H1 (cell line): ENCODE data around the gene WDFY4. TPM values are rescaled to one million over a fixed set of nuclear protein-coding genes. Genes with fewer than 3 reads are reported as not detected.

Source experiments
- CTCF ChIA-PET: fragments of 300-600 bp; sonication (Branson Sonifier 250); formaldehyde crosslinking; loops from one replicate; lab custom pipeline; 2021; ENCODE audit not compliant: partially characterized antibody; lab: Charles Lee
- POLR2A ChIA-PET: fragments of 300-600 bp; sonication (Branson Sonifier 250); formaldehyde crosslinking; loops from one replicate; lab custom pipeline; 2021; ENCODE audit warnings: inconsistent platforms; ENCODE audit not compliant: partially characterized antibody; lab: Charles Lee
- DNase-seq, 2 experiments: peaks; one replicate each; pipeline versions ENCODE4 v3.0.0 to v3.0.0-alpha.2; 2010 to 2022; ENCODE audit warnings: low spot score in 2 of 2, low read depth in 1 of 2, mixed read lengths in 1 of 2
- FAIRE-seq: peaks from 2 replicates; lab custom pipeline; 2011; peaks lifted over from hg19 to GRCh38; lab: Jason Lieb, UNC
- H2AFZ ChIP-seq: 2 replicates; pipeline ENCODE4 v1.8.1; 2012; ENCODE audit warnings: low read length, inconsistent platforms
- H2AK5ac ChIP-seq: 2 replicates; pipeline ENCODE4 v1.6.1; 2013; ENCODE audit warnings: low read depth, low read length
- H2BK120ac ChIP-seq: replicated peaks from 2 replicates; pipeline ENCODE3; 2013; ENCODE audit warnings: low read depth, low read length, inconsistent platforms
- H2BK12ac ChIP-seq: 2 replicates; pipeline ENCODE4 v1.6.1; 2013; ENCODE audit warnings: low read depth, low read length
- H2BK15ac ChIP-seq: 2 replicates; pipeline ENCODE4 v1.6.1; 2013; ENCODE audit warnings: low read length
- H2BK20ac ChIP-seq: 2 replicates; pipeline ENCODE4 v1.6.1; 2013; ENCODE audit warnings: low read length
- H2BK5ac ChIP-seq: 2 replicates; pipeline ENCODE4 v1.6.1; 2013; ENCODE audit warnings: low read depth, low read length
- H3K14ac ChIP-seq: 2 replicates; pipeline ENCODE4 v1.6.1; 2013; ENCODE audit warnings: inconsistent platforms; ENCODE audit not compliant: insufficient read length
- H3K18ac ChIP-seq: 2 replicates; pipeline ENCODE4 v1.6.1; 2013; ENCODE audit warnings: low read length; ENCODE audit errors: extremely low read depth
- H3K23ac ChIP-seq: 2 replicates; pipeline ENCODE4 v1.6.1; 2013; ENCODE audit warnings: inconsistent platforms; ENCODE audit not compliant: insufficient read length
- H3K23me2 ChIP-seq: 2 replicates; pipeline ENCODE4 v1.6.1; 2013; ENCODE audit warnings: low read depth, low read length
- H3K27ac ChIP-seq: 2 replicates; pipeline ENCODE4 v1.6.1; 2011; ENCODE audit warnings: low read depth, low read length, inconsistent platforms
- H3K27me3 ChIP-seq, 4 experiments: replicated peaks in 1 of 4; 1 replicate in 1 of 4; 2 replicates in 3 of 4; pipeline versions ENCODE4 v1.6.1 to v1.8.1; 2011 to 2013; ENCODE audit warnings: low read length in 3 of 4, mild to moderate bottlenecking in 3 of 4, inconsistent platforms in 2 of 4, mixed read lengths in 2 of 4, moderate library complexity in 1 of 4; ENCODE audit not compliant: control insufficient read depth in 3 of 4, insufficient read depth in 3 of 4; ENCODE audit errors: extremely low read depth in 1 of 4
- H3K36me3 ChIP-seq, 4 experiments: 2 replicates each; pipeline versions ENCODE4 v1.6.1 to v1.8.1; 2011 to 2013; ENCODE audit warnings: mild to moderate bottlenecking in 4 of 4, low read length in 3 of 4, moderate library complexity in 2 of 4, control low read depth in 1 of 4, inconsistent platforms in 1 of 4; ENCODE audit not compliant: insufficient read depth in 4 of 4, control insufficient read depth in 2 of 4
- H3K4ac ChIP-seq: replicated peaks from 2 replicates; pipeline ENCODE3; 2013; ENCODE audit warnings: low read length, low read depth, mixed read lengths, inconsistent platforms; ENCODE audit not compliant: insufficient read length
- H3K4me1 ChIP-seq, 4 experiments: replicated peaks in 1 of 4; 1 replicate in 1 of 4; 2 replicates in 3 of 4; pipeline versions ENCODE4 v1.6.1 to v1.8.1; 2011 to 2013; ENCODE audit warnings: low read length in 3 of 4, inconsistent platforms in 2 of 4, mixed read lengths in 1 of 4; ENCODE audit not compliant: insufficient read depth in 4 of 4, control insufficient read depth in 3 of 4
- H3K4me2 ChIP-seq, 2 experiments: 2 replicates each; pipeline versions ENCODE4 v1.6.1 to v1.8.1; 2011 to 2013; ENCODE audit warnings: low read depth in 2 of 2, low read length in 2 of 2, control low read depth in 1 of 2, inconsistent platforms in 1 of 2, mild to moderate bottlenecking in 1 of 2; ENCODE audit not compliant: insufficient read depth in 1 of 2
- H3K4me3 ChIP-seq, 4 experiments: fragments of 200-600, 300-600 bp in 1 of 4; sonication (generic), shearing (Covaris generic), sonication (Bioruptor Twin) in 1 of 4; 2 replicates each; pipeline versions ENCODE4 v1.5.1 to v1.8.1; 2011 to 2016; ENCODE audit warnings: low read length in 4 of 4, low read depth in 3 of 4, control low read depth in 2 of 4, inconsistent platforms in 2 of 4, mild to moderate bottlenecking in 2 of 4, mixed read lengths in 1 of 4, moderate library complexity in 1 of 4; ENCODE audit not compliant: insufficient read depth in 2 of 4; ENCODE audit errors: extremely low read depth in 1 of 4
- H3K56ac ChIP-seq: replicated peaks from 2 replicates; pipeline ENCODE3; 2013; ENCODE audit warnings: low read depth, mild to moderate bottlenecking, mixed read lengths, low read length, inconsistent platforms; ENCODE audit not compliant: insufficient read length
- H3K79me1 ChIP-seq: 2 replicates; pipeline ENCODE4 v1.6.1; 2013; ENCODE audit warnings: low read depth, low read length, control low read depth
- H3K79me2 ChIP-seq, 2 experiments: 2 replicates each; pipeline versions ENCODE4 v1.6.1 to v1.8.1; 2012 to 2013; ENCODE audit warnings: low read length in 2 of 2, mild to moderate bottlenecking in 2 of 2, inconsistent platforms in 1 of 2; ENCODE audit not compliant: insufficient read depth in 2 of 2, control insufficient read depth in 1 of 2
- H3K9ac ChIP-seq, 4 experiments: replicated peaks in 1 of 4; 1 replicate in 1 of 4; 2 replicates in 3 of 4; pipeline versions ENCODE4 v1.6.1 to v1.8.1; 2011 to 2013; ENCODE audit warnings: low read depth in 3 of 4, low read length in 3 of 4, control low read depth in 2 of 4, mild to moderate bottlenecking in 2 of 4, moderate library complexity in 2 of 4, inconsistent platforms in 1 of 4; ENCODE audit errors: extremely low read depth in 1 of 4
- H3K9me3 ChIP-seq, 2 experiments: 2 replicates each; pipeline versions ENCODE4 v1.6.1 to v1.8.1; 2012 to 2013; ENCODE audit warnings: mild to moderate bottlenecking in 2 of 2, moderate library complexity in 2 of 2, control low read depth in 1 of 2, inconsistent platforms in 1 of 2, low read depth in 1 of 2, low read length in 1 of 2, mixed read lengths in 1 of 2; ENCODE audit not compliant: insufficient read depth in 2 of 2
- H4K20me1 ChIP-seq, 2 experiments: replicated peaks in 1 of 2; 2 replicates each; pipeline versions ENCODE3 to v1.8.1; 2011 to 2013; ENCODE audit warnings: inconsistent platforms in 2 of 2, low read length in 2 of 2, mild to moderate bottlenecking in 1 of 2; ENCODE audit not compliant: insufficient read depth in 2 of 2, control insufficient read depth in 1 of 2
- H4K5ac ChIP-seq: 2 replicates; pipeline ENCODE4 v1.6.1; 2013; ENCODE audit warnings: low read length, low read depth, mixed read lengths, inconsistent platforms; ENCODE audit not compliant: insufficient read length
- H4K8ac ChIP-seq: 2 replicates; pipeline ENCODE4 v1.8.0; 2013; ENCODE audit warnings: mild to moderate bottlenecking, moderate library complexity, low read length, inconsistent platforms; ENCODE audit not compliant: insufficient read depth; ENCODE audit errors: extremely low read depth
- H4K91ac ChIP-seq: replicated peaks from 2 replicates; pipeline ENCODE3; 2013; ENCODE audit warnings: low read length, mixed read lengths, inconsistent platforms; ENCODE audit not compliant: insufficient read length
- FOSL1 ChIP-seq: IDR thresholded peaks from 2 replicates; pipeline ENCODE4 v1.6.1; 2011; ENCODE audit warnings: mild to moderate bottlenecking, low read depth, low read length, moderate library complexity; ENCODE audit not compliant: insufficient read depth
- HDAC6 ChIP-seq: IDR thresholded peaks from one replicate; pipeline ENCODE4 v1.7.1; 2012; ENCODE audit warnings: low read depth, mild to moderate bottlenecking, inconsistent platforms, low read length, moderate library complexity
- RAD21 ChIP-seq, 2 experiments: IDR thresholded peaks in 1 of 2; conservative IDR thresholded peaks in 1 of 2; 2 replicates each; pipeline ENCODE4 v1.6.1; 2011; ENCODE audit warnings: low read depth in 2 of 2, low read length in 2 of 2, improper control_type of control experiment in 1 of 2, inconsistent platforms in 1 of 2, mild to moderate bottlenecking in 1 of 2, moderate library complexity in 1 of 2
- ZNF274 ChIP-seq: IDR thresholded peaks from 2 replicates; pipeline ENCODE4 v1.7.0; 2012; ENCODE audit warnings: low read length, borderline replicate concordance; ENCODE audit errors: extremely low read depth
- WGBS, 2 experiments: shearing (Covaris generic) in 1 of 2; methylation state at CpG; one replicate each; pipeline versions ENCODE4 v1.1.6 to v1.1.7; 2013 to 2015; ENCODE audit warnings: low lambda C conversion rate in 2 of 2, mixed read lengths in 2 of 2, inconsistent platforms in 1 of 2, low coverage in 1 of 2, missing lambda C conversion rate in 1 of 2; ENCODE audit not compliant: insufficient replicate concordance in 2 of 2, insufficient coverage in 1 of 2, insufficient read length in 1 of 2; ENCODE audit errors: extremely low coverage in 1 of 2, missing lambda C conversion rate in 1 of 2; 5-methylcytosine and 5-hydroxymethylcytosine counted together
- polyA plus RNA-seq, 7 experiments: library from polyadenylated mRNA; depleted of rRNA in 3 of 7; stranded (reverse) in 5 of 7; unstranded in 2 of 7; fragments of >200 nt in 5 of 7; fragments of 200-250 nt in 2 of 7; gene quantifications; 1 replicate in 5 of 7; 2 replicates in 1 of 7; 4 replicates in 1 of 7; pipeline versions ENCODE4 v1.2.1 to v1.2.3, GENCODE V29; 2011 to 2013; ENCODE audit warnings: missing spikeins in 2 of 7, mixed read lengths in 2 of 7
- total RNA-seq: library from RNA; stranded (reverse); fragmentation: NEBNext Ultra II Directional; extraction: Animal tissue kit (Norgen Biotek cat#: 25700); gene quantifications from 2 replicates; pipeline ENCODE4 v1.2.1, GENCODE V29; 2021

The WDFY4 gene
- total and polyA plus RNA-seq, 2 of the 8 experiments (the other 6 are each of a cell fraction or from before 2014, with no cell fraction given), result not detected

DNA sequence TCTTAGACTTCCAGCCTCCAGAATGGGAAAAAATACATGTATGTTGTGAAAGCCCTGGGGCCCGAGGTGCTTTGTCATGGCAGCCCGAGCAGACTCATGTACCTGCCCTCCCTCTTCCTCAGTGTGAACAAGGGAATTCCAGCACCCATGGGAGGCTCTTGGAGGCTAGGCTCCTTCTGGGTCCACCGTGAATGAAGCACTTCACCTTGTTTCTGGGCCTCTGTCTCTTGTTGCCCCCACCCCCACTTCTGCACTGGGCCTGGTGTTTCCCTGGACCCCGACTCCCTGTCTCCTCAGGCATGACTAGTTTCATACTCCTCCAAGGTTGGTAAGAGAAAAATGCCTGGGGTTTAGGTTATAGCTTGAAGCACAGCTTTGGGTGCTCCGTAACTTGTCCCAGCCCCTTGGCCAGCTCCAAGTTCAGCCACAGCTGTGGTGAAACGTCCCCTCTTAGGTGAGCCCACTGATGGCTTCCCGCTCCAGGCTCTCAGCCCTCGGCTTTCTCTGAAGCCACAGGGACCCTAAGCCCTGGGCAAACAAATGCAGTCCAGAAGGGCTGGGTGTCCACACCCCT is 49.6 kb upstream of the WDFY4 start:
- Histone ChIP-seq H3K4me1 (no peaks in the 10 kb centered on the region), H3K27ac (no peak overlapping the region), H3K4me2 (no peak overlapping the region), H4K8ac (no peak overlapping the region; the same call in 1 of the 2 replicates), H3K79me1 (no peaks in the 10 kb centered on the region), H3K27me3 (no peaks in the 10 kb centered on the region), H2BK15ac (no peak overlapping the region), H3K14ac (no peak overlapping the region), H3K36me3 (no peaks in the 10 kb centered on the region), H4K20me1 (no peaks in the 10 kb centered on the region), H2BK20ac (no peak overlapping the region), H3K23me2 (peaks cover 6% of the 10 kb centered on the region; the same call in 1 of the 2 replicates), H3K23ac (no peak overlapping the region), H3K9ac (no peak overlapping the region), H3K4ac (no peak overlapping the region), H3K18ac (no peak overlapping the region), H4K91ac (no peak overlapping the region), H2AK5ac (no peak overlapping the region), H3K56ac (no peak overlapping the region), H3K79me2 (no peaks in the 10 kb centered on the region), H2BK5ac (no peak overlapping the region), H3K4me3 (no peak overlapping the region), H2BK12ac (no peak overlapping the region), H2AFZ (no peak overlapping the region), H3K9me3 (no peaks in the 10 kb centered on the region)
- FAIRE-seq (no peak), DNase-seq (no peak)
- POLR2A ChIA-PET, result no interaction called here
- CTCF ChIA-PET, result interaction anchor here (0.7 to 3.8 kb wide), 3 partner anchors 20 to 80 kb away, joined by 3 to 15 read pairs (median 5); no protein-coding TSS in a partner anchor
- TF ChIP-seq RAD21 (IDR thresholded peaks at IDR 0.05 in 1 of 2, conservative IDR thresholded peaks at IDR 0.05 in 1 of 2; ENCODE audit: low read depth in 2 of 2, low read length in 2 of 2) (no peak), FOSL1 (no peak), ZNF274 (no peak), HDAC6 (no peak)
- TF ChIP-seq, all 59 proteins: peak for 0
- Histone ChIP-seq H2BK120ac (no peak overlapping the region), H4K5ac (no peak overlapping the region)
- WGBS, 2 experiments, result 86% methylated on average over 8 of the region's 8 CpGs; no CpG with 5 or more reads in 1 of the 2 experiments
